Smooth muscle cell of the umbilical artery (primary cell): ENCODE measurements around the gene TTC4. TPM values are rescaled to one million over a fixed set of nuclear protein-coding genes. Genes with fewer than 3 reads are reported as not detected.

Experiments used
- total RNA-seq: library from RNA; depleted of rRNA; stranded (reverse); fragments of >200 nt; gene quantifications from 2 replicates; pipeline ENCODE4 v1.2.3, GENCODE V29; 2014

The TTC4 gene
- 17.8 and 23.4 TPM in 2 replicates for total RNA-seq

GRCh38 chr1:54715493-54716298 is at the start of gene TTC4:
TSS of gene TTC4 (plus strand) at chr1:54715861. CDS start at chr1:54715909, 48 bp downstream.

DNA sequence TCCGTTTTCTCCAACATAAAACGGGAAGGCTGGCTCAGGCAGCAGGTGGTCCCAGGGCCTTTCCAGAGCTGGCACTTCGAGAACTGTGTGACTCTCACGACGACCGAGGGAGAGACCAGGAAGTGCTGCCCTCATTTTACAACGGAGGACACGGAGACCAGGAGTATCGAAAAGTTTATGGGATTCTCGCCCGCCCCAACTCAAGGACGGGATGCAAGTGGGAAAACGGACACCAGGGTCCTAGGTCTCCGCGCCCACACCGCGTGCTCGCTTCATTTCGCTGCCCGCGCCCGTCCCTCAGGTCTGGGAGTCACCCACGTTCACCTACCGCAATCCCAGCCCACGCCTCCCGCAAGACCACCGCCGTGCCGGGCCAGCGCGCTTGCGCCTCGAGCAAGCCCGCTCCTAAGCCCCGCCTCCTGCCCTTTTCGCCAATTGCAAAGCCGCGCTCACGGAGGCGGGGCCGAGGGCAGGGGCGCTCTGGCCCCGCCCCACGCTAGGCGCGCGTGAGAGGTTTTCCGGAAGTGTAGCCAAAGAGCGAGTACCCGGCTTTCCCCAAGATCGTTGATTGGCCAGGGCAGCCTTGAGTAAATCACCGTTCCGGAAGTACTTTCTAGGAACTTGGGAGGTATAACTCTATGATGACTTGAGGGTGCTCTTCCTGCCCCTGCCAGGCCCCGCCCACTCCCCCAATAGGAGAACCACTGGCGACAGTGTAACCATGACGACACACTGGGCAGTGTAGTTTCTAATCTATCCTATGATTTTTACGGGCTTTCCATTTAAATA is 48.7 kb downstream of the TTC4 start, which contains the start of gene PARS2:
TSS of gene PARS2 (minus strand) at position 391 of the 789 bp plus-strand sequence. CDS start 5,362 bp downstream, outside the sequence.

Other genes starting within 250 kb of the TTC4 start
- 1.5 and 2.4 TPM in 2 replicates for gene ACOT11, start 167.6 kb upstream of the TTC4 start, total RNA-seq
- gene FAM151A, start 92.3 kb upstream of the TTC4 start, total RNA-seq: not detected in 2 replicates
- gene MROH7, start 74.1 kb upstream of the TTC4 start, total RNA-seq: under 0.01 and 0.14 TPM in 2 replicates
- gene PARS2, start 48.7 kb downstream of the TTC4 start, total RNA-seq: 4.2 and 4.6 TPM in 2 replicates
- not detected in 2 replicates for gene TTC22, start 85.5 kb downstream of the TTC4 start, total RNA-seq
- gene DHCR24, start 171.3 kb downstream of the TTC4 start, total RNA-seq: 76.0 and 184 TPM in 2 replicates